Measurements from ENCODE around the gene BTRC.

The BTRC gene

GRCh38 chr10:101563497-101564040, 209.6 kb downstream of the BTRC start:
- 90% methylated on average over 11 of the region's 11 CpGs for WGBS, 2 experiments
- peaks cover 33% of the 10 kb centered on the region for H3K27me3 ChIP-seq (ENCODE audit: control insufficient read depth, insufficient read depth, low read length, poor library complexity, severe bottlenecking)

GRCh38 chr10:101564490-101564991, 210.6 kb downstream of the BTRC start:
- no peaks in the 10 kb centered on the region for H3K4me1 ChIP-seq (ENCODE audit: control insufficient read depth, insufficient read depth, low read length)
- H3K4me3 ChIP-seq (ENCODE audit: insufficient read depth, low read depth, low read length), result no peak overlapping the region
- no peak overlapping the region for H3K27ac ChIP-seq (ENCODE audit: insufficient read depth, low read depth, low read length, poor library complexity, severe bottlenecking)
- no peaks in the 10 kb centered on the region for H3K36me3 ChIP-seq (ENCODE audit: control insufficient read depth, insufficient read depth, low read length)
- no peaks in the 10 kb centered on the region for H3K9me3 ChIP-seq (ENCODE audit: control insufficient read depth, low read length)
- WGBS, 2 experiments, result 88 to 96% methylated on average over 14 to 15 of the region's 15 CpGs
- peaks cover 42% of the 10 kb centered on the region for H3K27me3 ChIP-seq (ENCODE audit: control insufficient read depth, insufficient read depth, low read length, poor library complexity, severe bottlenecking)

More at GRCh38 chr10:101563497-101564040, 209.6 kb downstream of the BTRC start:
- Histone ChIP-seq H3K9me3 (ENCODE audit: control insufficient read depth, low read length) (no peaks in the 10 kb centered on the region), H3K4me1 (ENCODE audit: control insufficient read depth, insufficient read depth, low read length) (no peaks in the 10 kb centered on the region), H3K27ac (ENCODE audit: insufficient read depth, low read depth, low read length, poor library complexity, severe bottlenecking) (no peak overlapping the region), H3K36me3 (ENCODE audit: control insufficient read depth, insufficient read depth, low read length) (no peaks in the 10 kb centered on the region), H3K4me3 (ENCODE audit: insufficient read depth, low read depth, low read length) (no peak overlapping the region)

- H3K27me3 ChIP-seq (ENCODE audit: control insufficient read depth, insufficient read depth, low read length, poor library complexity, severe bottlenecking), result peaks cover 51% of the 10 kb centered on the region
- H3K9me3 ChIP-seq (ENCODE audit: control insufficient read depth, low read length), result no peaks in the 10 kb centered on the region
- H3K4me3 ChIP-seq (ENCODE audit: insufficient read depth, low read depth, low read length), result no peak overlapping the region
- H3K36me3 ChIP-seq (ENCODE audit: control insufficient read depth, insufficient read depth, low read length), result no peaks in the 10 kb centered on the region
- peaks cover under 1% of the 10 kb centered on the region for H3K4me1 ChIP-seq (ENCODE audit: control insufficient read depth, insufficient read depth, low read length)
- no peak overlapping the region for H3K27ac ChIP-seq (ENCODE audit: insufficient read depth, low read depth, low read length, poor library complexity, severe bottlenecking)
- 90 to 95% methylated on average over 5 of the region's 5 CpGs for WGBS, 2 experiments
Observed at GRCh38 chr10:101565370-101565900, 211.5 kb downstream of the BTRC start.

- H3K9me3 ChIP-seq (ENCODE audit: control insufficient read depth, low read length), result no peaks in the 10 kb centered on the region
- H3K27me3 ChIP-seq (ENCODE audit: control insufficient read depth, insufficient read depth, low read length, poor library complexity, severe bottlenecking), result peaks cover 56% of the 10 kb centered on the region
- H3K27ac ChIP-seq (ENCODE audit: insufficient read depth, low read depth, low read length, poor library complexity, severe bottlenecking), result no peak overlapping the region
- WGBS, 2 experiments, result 83 to 93% methylated on average over 8 of the region's 8 CpGs
- no peaks in the 10 kb centered on the region for H3K36me3 ChIP-seq (ENCODE audit: control insufficient read depth, insufficient read depth, low read length)
- H3K4me3 ChIP-seq (ENCODE audit: insufficient read depth, low read depth, low read length), result no peak overlapping the region
- peaks cover 5% of the 10 kb centered on the region for H3K4me1 ChIP-seq (ENCODE audit: control insufficient read depth, insufficient read depth, low read length)
Observed at GRCh38 chr10:101565936-101566332, 212.0 kb downstream of the BTRC start.

GRCh38 chr10:101566333-101567164, 212.6 kb downstream of the BTRC start:
- Histone ChIP-seq H3K27ac (ENCODE audit: insufficient read depth, low read depth, low read length, poor library complexity, severe bottlenecking) (no peak overlapping the region), H3K4me3 (ENCODE audit: insufficient read depth, low read depth, low read length) (no peak overlapping the region), H3K36me3 (ENCODE audit: control insufficient read depth, insufficient read depth, low read length) (no peaks in the 10 kb centered on the region), H3K27me3 (ENCODE audit: control insufficient read depth, insufficient read depth, low read length, poor library complexity, severe bottlenecking) (peaks cover 62% of the 10 kb centered on the region), H3K4me1 (ENCODE audit: control insufficient read depth, insufficient read depth, low read length) (peaks cover 7% of the 10 kb centered on the region), H3K9me3 (ENCODE audit: control insufficient read depth, low read length) (no peaks in the 10 kb centered on the region)
- 50% methylated on average over 59 of the region's 59 CpGs for WGBS, 2 experiments

GRCh38 chr10:101567165-101568006, 213.4 kb downstream of the BTRC start:
- peaks cover 70% of the 10 kb centered on the region for H3K27me3 ChIP-seq (ENCODE audit: control insufficient read depth, insufficient read depth, low read length, poor library complexity, severe bottlenecking)
- WGBS, 2 experiments, result 84 to 91% methylated on average over 7 of the region's 7 CpGs
- peaks cover 7% of the 10 kb centered on the region for H3K4me1 ChIP-seq (ENCODE audit: control insufficient read depth, insufficient read depth, low read length)
- H3K4me3 ChIP-seq (ENCODE audit: insufficient read depth, low read depth, low read length), result no peak overlapping the region
- H3K9me3 ChIP-seq (ENCODE audit: control insufficient read depth, low read length), result no peaks in the 10 kb centered on the region
- no peak overlapping the region for H3K27ac ChIP-seq (ENCODE audit: insufficient read depth, low read depth, low read length, poor library complexity, severe bottlenecking)
- no peaks in the 10 kb centered on the region for H3K36me3 ChIP-seq (ENCODE audit: control insufficient read depth, insufficient read depth, low read length)

GRCh38 chr10:101568054-101568745, 214.2 kb downstream of the BTRC start:
- H3K27me3 ChIP-seq (ENCODE audit: control insufficient read depth, insufficient read depth, low read length, poor library complexity, severe bottlenecking), result peaks cover 75% of the 10 kb centered on the region

GRCh38 chr10:101569323-101569621, 215.3 kb downstream of the BTRC start:
- H3K9me3 ChIP-seq (ENCODE audit: control insufficient read depth, low read length), result no peaks in the 10 kb centered on the region
- H3K27me3 ChIP-seq (ENCODE audit: control insufficient read depth, insufficient read depth, low read length, poor library complexity, severe bottlenecking), result peaks cover 75% of the 10 kb centered on the region
- H3K4me1 ChIP-seq (ENCODE audit: control insufficient read depth, insufficient read depth, low read length), result peaks cover 7% of the 10 kb centered on the region
- no peak overlapping the region for H3K27ac ChIP-seq (ENCODE audit: insufficient read depth, low read depth, low read length, poor library complexity, severe bottlenecking)
- peak overlapping the region; percentile 47 for H3K4me3 ChIP-seq (ENCODE audit: insufficient read depth, low read depth, low read length)
- no peaks in the 10 kb centered on the region for H3K36me3 ChIP-seq (ENCODE audit: control insufficient read depth, insufficient read depth, low read length)
- 10% methylated on average over 11 of the region's 11 CpGs for WGBS, 2 experiments

More at GRCh38 chr10:101568054-101568745, 214.2 kb downstream of the BTRC start:
- peaks cover 7% of the 10 kb centered on the region for H3K4me1 ChIP-seq (ENCODE audit: control insufficient read depth, insufficient read depth, low read length)
- H3K27ac ChIP-seq (ENCODE audit: insufficient read depth, low read depth, low read length, poor library complexity, severe bottlenecking), result no peak overlapping the region
- H3K4me3 ChIP-seq (ENCODE audit: insufficient read depth, low read depth, low read length), result no peak overlapping the region
- 87 to 90% methylated on average over 17 of the region's 17 CpGs for WGBS, 2 experiments
- H3K36me3 ChIP-seq (ENCODE audit: control insufficient read depth, insufficient read depth, low read length), result no peaks in the 10 kb centered on the region
- H3K9me3 ChIP-seq (ENCODE audit: control insufficient read depth, low read length), result no peaks in the 10 kb centered on the region

GRCh38 chr10:101569622-101570427, 215.9 kb downstream of the BTRC start:
- H3K27me3 ChIP-seq (ENCODE audit: control insufficient read depth, insufficient read depth, low read length, poor library complexity, severe bottlenecking), result peaks cover 75% of the 10 kb centered on the region
- WGBS, 2 experiments, result 2% methylated on average over 55 to 56 of the region's 56 CpGs

More at GRCh38 chr10:101569622-101570427, 215.9 kb downstream of the BTRC start:
- Histone ChIP-seq H3K4me1 (ENCODE audit: control insufficient read depth, insufficient read depth, low read length) (peaks cover 7% of the 10 kb centered on the region), H3K4me3 (ENCODE audit: insufficient read depth, low read depth, low read length) (peak overlapping the region; percentile 47), H3K36me3 (ENCODE audit: control insufficient read depth, insufficient read depth, low read length) (no peaks in the 10 kb centered on the region), H3K27ac (ENCODE audit: insufficient read depth, low read depth, low read length, poor library complexity, severe bottlenecking) (no peak overlapping the region), H3K9me3 (ENCODE audit: control insufficient read depth, low read length) (no peaks in the 10 kb centered on the region)
